MCF 10A (cell line): ENCODE data around the gene ZNF771. TPM values are rescaled to one million over a fixed set of nuclear protein-coding genes. Genes with fewer than 3 reads are reported as not detected.

Experiments used
- BruUV-seq: library from RNA; stranded (reverse); fragments of 400-500 nt; replicated peaks from 2 replicates; lab custom pipeline; 2021; lab: Mats Ljungman, UMichigan
- CTCF ChIA-PET: fragments of 300-600 bp; sonication (Branson Sonifier 250); formaldehyde crosslinking; extraction: SDS; loops from one replicate; lab custom pipeline; 2021; ENCODE audit warnings: antibody characterized with exemption, inconsistent platforms; lab: Yijun Ruan, JAX
- POLR2A ChIA-PET: fragments of 300-600, 350-650 bp; sonication (Branson Sonifier 250); formaldehyde crosslinking; extraction: SDS; loops from one replicate; lab custom pipeline; 2020; ENCODE audit warnings: antibody characterized with exemption, inconsistent platforms; lab: Yijun Ruan, JAX
- DNase-seq: peaks from one replicate; pipeline ENCODE4 v3.0.0-alpha.2; 2018; ENCODE audit not compliant: unreplicated experiment
- H3K27ac Mint-ChIP-seq: one replicate; pipeline ENCODE4 v1.8.0; 2022; ENCODE audit warnings: mild to moderate bottlenecking, low read depth, mixed read lengths; ENCODE audit not compliant: unreplicated experiment
- H3K27me3 Mint-ChIP-seq: one replicate; pipeline ENCODE4 v1.8.0; 2022; ENCODE audit warnings: mixed read lengths; ENCODE audit not compliant: insufficient read depth, unreplicated experiment
- H3K36me3 Mint-ChIP-seq: one replicate; pipeline ENCODE4 v1.8.0; 2022; ENCODE audit warnings: mild to moderate bottlenecking, moderate library complexity, mixed read lengths; ENCODE audit not compliant: insufficient read depth, unreplicated experiment
- H3K4me1 Mint-ChIP-seq: one replicate; pipeline ENCODE4 v1.8.0; 2022; ENCODE audit warnings: mixed read lengths; ENCODE audit not compliant: insufficient read depth, unreplicated experiment
- H3K4me3 Mint-ChIP-seq: one replicate; pipeline ENCODE4 v1.8.0; 2022; ENCODE audit warnings: mild to moderate bottlenecking, moderate library complexity, mixed read lengths; ENCODE audit not compliant: unreplicated experiment
- H3K9me3 Mint-ChIP-seq: one replicate; pipeline ENCODE4 v1.8.0; 2022; ENCODE audit warnings: mixed read lengths; ENCODE audit not compliant: unreplicated experiment
- intact Hi-C: fragments of 100-400 bp; cut with micrococcal nuclease; formaldehyde crosslinking; loops from 2 replicates; pipeline ENCODE4 v1.14.1; 2022
- total RNA-seq: library from RNA; stranded (reverse); gene quantifications from 2 replicates; pipeline ENCODE4 v1.2.3, GENCODE V29; 2022
- TF ChIP-seq, protein P1 (sequence below): fragments of 200-600 bp; IDR thresholded peaks from one replicate; pipeline ENCODE4 v1.8.0; 2022; ENCODE audit warnings: antibody characterized with exemption, mild to moderate bottlenecking; ENCODE audit not compliant: unreplicated experiment

The ZNF771 gene
- total RNA-seq, 1 experiment from 2014 or later = 8.3 TPM

DNA sequence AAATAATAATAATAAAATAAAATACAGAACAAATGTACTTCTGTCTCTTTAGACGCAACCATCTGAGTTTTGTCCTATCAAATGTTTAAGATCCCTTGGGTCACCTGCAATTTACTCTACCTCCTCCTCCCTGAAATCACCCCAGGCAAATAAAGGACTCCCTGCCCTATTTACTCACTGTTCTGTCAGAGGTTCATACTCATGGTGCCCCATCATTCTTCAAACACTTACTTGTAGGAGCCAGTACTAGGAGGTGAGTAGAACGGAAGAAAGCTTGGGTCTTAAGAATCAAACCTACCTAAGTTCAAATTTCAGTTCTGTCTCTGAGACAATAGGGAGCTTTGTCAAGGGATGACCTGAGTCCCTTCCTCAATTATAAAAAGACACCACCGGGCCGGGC is 40.9 kb upstream of the ZNF771 start:
- ChIA-PET CTCF (interaction anchor here (0.7 to 1.3 kb wide), 4 partner anchors 12 to 43 kb away, joined by 3 to 5 read pairs (median 4); partner anchors contain the start of gene SEPTIN1), POLR2A (interaction anchor here (0.6 to 9.6 kb wide), 6 partner anchors 10 to 1030 kb away, joined by 3 to 132 read pairs (median 4); partner anchors contain the start of gene CD2BP2)
- Mint-ChIP-seq H3K27ac (peak overlapping the region; percentile 72), H3K36me3 (peaks cover 29% of the 10 kb centered on the region), H3K27me3 (no peaks in the 10 kb centered on the region), H3K9me3 (no peaks in the 10 kb centered on the region), H3K4me3 (peak overlapping the region; percentile 78), H3K4me1 (peaks cover 44% of the 10 kb centered on the region)
- intact Hi-C loops = no loop called here
- TF ChIP-seq, protein P1, sequence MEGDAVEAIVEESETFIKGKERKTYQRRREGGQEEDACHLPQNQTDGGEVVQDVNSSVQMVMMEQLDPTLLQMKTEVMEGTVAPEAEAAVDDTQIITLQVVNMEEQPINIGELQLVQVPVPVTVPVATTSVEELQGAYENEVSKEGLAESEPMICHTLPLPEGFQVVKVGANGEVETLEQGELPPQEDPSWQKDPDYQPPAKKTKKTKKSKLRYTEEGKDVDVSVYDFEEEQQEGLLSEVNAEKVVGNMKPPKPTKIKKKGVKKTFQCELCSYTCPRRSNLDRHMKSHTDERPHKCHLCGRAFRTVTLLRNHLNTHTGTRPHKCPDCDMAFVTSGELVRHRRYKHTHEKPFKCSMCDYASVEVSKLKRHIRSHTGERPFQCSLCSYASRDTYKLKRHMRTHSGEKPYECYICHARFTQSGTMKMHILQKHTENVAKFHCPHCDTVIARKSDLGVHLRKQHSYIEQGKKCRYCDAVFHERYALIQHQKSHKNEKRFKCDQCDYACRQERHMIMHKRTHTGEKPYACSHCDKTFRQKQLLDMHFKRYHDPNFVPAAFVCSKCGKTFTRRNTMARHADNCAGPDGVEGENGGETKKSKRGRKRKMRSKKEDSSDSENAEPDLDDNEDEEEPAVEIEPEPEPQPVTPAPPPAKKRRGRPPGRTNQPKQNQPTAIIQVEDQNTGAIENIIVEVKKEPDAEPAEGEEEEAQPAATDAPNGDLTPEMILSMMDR = no peak
- BruUV-seq = no TSS peak
- no peak for DNase-seq

- H3K4me1 Mint-ChIP-seq = peaks cover 51% of the 10 kb centered on the region
- TF ChIP-seq, protein P1 = no peak
- peak overlapping the region; percentile 78 for H3K4me3 Mint-ChIP-seq
- no TSS peak for BruUV-seq
- H3K27ac Mint-ChIP-seq = peak overlapping the region; percentile 72
- ChIA-PET POLR2A (interaction anchor here (0.6 to 9.6 kb wide), 5 partner anchors 11 to 242 kb away, joined by 3 to 132 read pairs (median 6); partner anchors contain the start of gene CD2BP2), CTCF (interaction anchor here (1.0 to 1.3 kb wide), 2 partner anchors 15 to 42 kb away, joined by 3 to 5 read pairs; partner anchors contain the start of gene SEPTIN1)
- peaks cover 25% of the 10 kb centered on the region for H3K36me3 Mint-ChIP-seq
- intact Hi-C loops = loop anchor here (2.0 kb wide), 1 partner anchor 41 kb away; no protein-coding TSS in a partner anchor
- no peaks in the 10 kb centered on the region for H3K27me3 Mint-ChIP-seq
- no peak for DNase-seq
- no peaks in the 10 kb centered on the region for H3K9me3 Mint-ChIP-seq
Observed at GRCh38 chr16:30367349-30368009, 39.9 kb upstream of the ZNF771 start.

DNA sequence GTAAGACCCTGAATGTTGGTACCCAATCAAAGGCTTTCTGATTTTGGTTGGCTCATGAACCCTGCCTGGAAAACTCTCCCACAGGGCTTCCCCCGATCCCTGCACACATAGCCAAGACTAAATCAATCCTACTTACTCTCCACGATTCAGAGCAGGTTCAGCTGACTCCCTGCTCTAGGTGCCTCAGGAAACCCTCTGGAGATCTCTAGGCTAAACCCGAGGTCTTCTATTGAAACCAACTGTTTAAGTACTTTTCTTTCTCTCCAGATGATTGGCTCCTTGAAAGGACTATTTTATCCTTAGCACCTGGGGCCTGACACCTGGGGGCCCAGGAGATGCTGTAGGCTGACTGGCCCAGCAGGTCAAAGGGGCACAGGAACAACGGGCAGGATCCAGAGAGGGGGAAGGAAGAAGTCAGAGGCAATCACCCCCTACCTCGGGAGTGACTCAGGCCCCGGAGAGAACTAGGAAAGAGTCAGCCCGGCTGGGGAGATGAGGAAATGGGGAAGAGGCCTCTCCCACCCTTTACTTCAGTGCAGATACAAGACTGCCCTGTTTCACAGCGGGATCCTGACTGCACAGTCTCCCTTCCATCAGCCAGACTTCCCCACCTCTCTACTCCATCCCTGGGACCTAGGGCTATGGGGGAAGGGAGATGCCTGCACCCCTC is 39.1 kb upstream of the ZNF771 start:
- H3K9me3 Mint-ChIP-seq = no peaks in the 10 kb centered on the region
- peak overlapping the region; percentile 78 for H3K4me3 Mint-ChIP-seq
- POLR2A ChIA-PET = interaction anchor here (1.0 to 9.6 kb wide), 5 partner anchors 9 to 41 kb away, joined by 6 to 132 read pairs (median 15); partner anchors contain the start of genes CD2BP2 and ZNF771
- peak overlapping the region; percentile 72 for H3K27ac Mint-ChIP-seq
- intact Hi-C loops = loop anchor here (2.0 kb wide), 1 partner anchor 41 kb away; no protein-coding TSS in a partner anchor
- peaks cover 20% of the 10 kb centered on the region for H3K36me3 Mint-ChIP-seq
- no peaks in the 10 kb centered on the region for H3K27me3 Mint-ChIP-seq
- BruUV-seq = TSS peak; percentile 12
- peaks cover 46% of the 10 kb centered on the region for H3K4me1 Mint-ChIP-seq
- CTCF ChIA-PET = interaction anchor here (0.8 to 1.3 kb wide), 3 partner anchors 13 to 27 kb away, joined by 3 to 7 read pairs (median 4); partner anchors contain the start of genes CD2BP2 and ZNF48
- DNase-seq = peak; percentile 62
- TF ChIP-seq, protein P1 = no peak

DNA sequence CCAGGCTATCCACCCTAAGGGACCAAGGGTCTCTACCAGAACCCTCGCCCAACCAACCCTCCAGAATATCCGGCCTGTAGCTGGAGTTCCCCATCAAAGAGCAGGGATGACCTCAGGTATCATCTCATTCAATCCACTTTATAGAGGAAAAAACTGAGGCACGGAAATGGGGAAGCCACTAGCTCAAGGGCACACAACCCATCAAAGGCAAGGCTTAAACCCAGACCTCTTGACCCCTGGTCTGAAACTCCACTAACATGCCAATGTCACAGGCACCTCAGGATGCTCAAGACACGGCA is 38.7 kb upstream of the ZNF771 start:
- BruUV-seq = no TSS peak
- intact Hi-C loops = loop anchor here (2.0 kb wide), 1 partner anchor 40 kb away; no protein-coding TSS in a partner anchor
- ChIA-PET POLR2A (interaction anchor here (0.9 to 9.6 kb wide), 6 partner anchors 9 to 290 kb away, joined by 3 to 132 read pairs (median 12); partner anchors contain the start of genes CD2BP2, FBRS, PRR14 and ZNF771), CTCF (interaction anchor here (0.8 to 1.3 kb wide), 4 partner anchors 13 to 41 kb away, joined by 3 to 7 read pairs (median 4); partner anchors contain the start of genes CD2BP2 and ZNF48)
- H3K4me1 Mint-ChIP-seq = peaks cover 44% of the 10 kb centered on the region
- H3K36me3 Mint-ChIP-seq = peaks cover 20% of the 10 kb centered on the region
- TF ChIP-seq, protein P1 = no peak
- H3K4me3 Mint-ChIP-seq = peak overlapping the region; percentile 78
- no peak for DNase-seq
- H3K27me3 Mint-ChIP-seq = no peaks in the 10 kb centered on the region
- H3K9me3 Mint-ChIP-seq = no peaks in the 10 kb centered on the region
- H3K27ac Mint-ChIP-seq = peak overlapping the region; percentile 72
